CD14-positive monocyte (primary cell): ENCODE results near the gene MACROD2. TPM values are rescaled to one million over a fixed set of nuclear protein-coding genes. Genes with fewer than 3 reads are reported as not detected.

Source experiments
- DNase-seq, 3 donors: peaks; one replicate each; pipeline ENCODE4 v3.0.0-alpha.2; 2011 to 2022
- H2AFZ ChIP-seq: 2 replicates; pipeline ENCODE4 v1.6.0; 2012; ENCODE audit warnings: mild to moderate bottlenecking, low read depth, low read length, inconsistent platforms; ENCODE audit not compliant: insufficient read depth, poor library complexity, severe bottlenecking
- H3K27ac ChIP-seq, 2 donors: 1 replicate in 1 of 2; 2 replicates in 1 of 2; pipeline ENCODE4 v1.5.1; 2012 to 2013; ENCODE audit warnings: low read length in 2 of 2, control low read depth in 1 of 2, inconsistent platforms in 1 of 2, low read depth in 1 of 2, mild to moderate bottlenecking in 1 of 2
- H3K27me3 ChIP-seq, 2 donors: one replicate each; pipeline versions ENCODE4 v1.6.0 to v1.6.1; 2011 to 2013; ENCODE audit warnings: low read length in 2 of 2; ENCODE audit not compliant: control insufficient read depth in 2 of 2, insufficient read depth in 2 of 2
- H3K36me3 ChIP-seq, 2 donors: replicated peaks in 1 of 2; 1 replicate in 1 of 2; 2 replicates in 1 of 2; pipeline versions ENCODE4 v1.5.1 to v1.6.1; 2012 to 2013; ENCODE audit warnings: low read length in 2 of 2, control low read depth in 1 of 2, inconsistent platforms in 1 of 2, mild to moderate bottlenecking in 1 of 2; ENCODE audit not compliant: insufficient read depth in 2 of 2, control insufficient read depth in 1 of 2
- H3K4me1 ChIP-seq, 2 donors: 1 replicate in 1 of 2; 2 replicates in 1 of 2; pipeline versions ENCODE4 v1.5.1 to v1.6.1; 2012 to 2013; ENCODE audit warnings: low read length in 2 of 2, control low read depth in 1 of 2, inconsistent platforms in 1 of 2, mild to moderate bottlenecking in 1 of 2, moderate library complexity in 1 of 2; ENCODE audit not compliant: insufficient read depth in 2 of 2, control insufficient read depth in 1 of 2
- H3K4me2 ChIP-seq: replicated peaks from 2 replicates; pipeline ENCODE3; 2012; ENCODE audit warnings: low read length, moderate library complexity, mild to moderate bottlenecking; ENCODE audit not compliant: poor library complexity, severe bottlenecking; ENCODE audit errors: extremely low read depth
- H3K4me3 ChIP-seq, 3 experiments: fragments of 200-600 bp in 1 of 3; sonication (generic) in 1 of 3; replicated peaks in 1 of 3; 1 replicate in 2 of 3; 2 replicates in 1 of 3; pipeline ENCODE4 v1.5.1; 2011 to 2013; ENCODE audit warnings: low read length in 3 of 3, mild to moderate bottlenecking in 3 of 3, control low read depth in 2 of 3, low read depth in 2 of 3, inconsistent platforms in 1 of 3, moderate library complexity in 1 of 3
- H3K79me2 ChIP-seq: 2 replicates; pipeline ENCODE4 v1.6.0; 2012; ENCODE audit warnings: mild to moderate bottlenecking, control low read depth, inconsistent platforms, low read length, moderate library complexity; ENCODE audit not compliant: insufficient read depth
- H3K9ac ChIP-seq: 2 replicates; pipeline ENCODE4 v1.6.0; 2017; ENCODE audit warnings: low read length, mild to moderate bottlenecking; ENCODE audit not compliant: insufficient read depth, poor library complexity, severe bottlenecking
- H3K9me3 ChIP-seq, 2 donors: replicated peaks in 1 of 2; 1 replicate in 1 of 2; 2 replicates in 1 of 2; pipeline versions ENCODE4 v1.5.1 to v1.6.1; 2012 to 2013; ENCODE audit warnings: low read length in 2 of 2, control low read depth in 1 of 2; ENCODE audit not compliant: control insufficient read depth in 1 of 2, insufficient read depth in 1 of 2
- H4K20me1 ChIP-seq: 2 replicates; pipeline ENCODE4 v1.6.0; 2012; ENCODE audit warnings: mild to moderate bottlenecking, low read length, control low read depth, moderate library complexity; ENCODE audit not compliant: insufficient read depth
- H3K27ac Mint-ChIP-seq, 7 donors: one replicate each; pipeline ENCODE4 v1.8.0; 2020; ENCODE audit warnings: mild to moderate bottlenecking in 7 of 7, mixed read lengths in 7 of 7, moderate library complexity in 6 of 7, inconsistent platforms in 2 of 7
- H3K27me3 Mint-ChIP-seq, 3 donors: one replicate each; pipeline ENCODE4 v1.8.0; 2021 to 2022; ENCODE audit warnings: low read depth in 3 of 3, mild to moderate bottlenecking in 3 of 3, mixed read lengths in 3 of 3, moderate library complexity in 3 of 3, inconsistent platforms in 1 of 3
- H3K36me3 Mint-ChIP-seq, 2 donors: one replicate each; pipeline ENCODE4 v1.8.0; 2020; ENCODE audit warnings: mixed read lengths in 2 of 2, inconsistent platforms in 1 of 2, mild to moderate bottlenecking in 1 of 2
- H3K4me1 Mint-ChIP-seq: one replicate; pipeline ENCODE4 v1.8.0; 2020; ENCODE audit warnings: mild to moderate bottlenecking, mixed read lengths
- H3K4me3 Mint-ChIP-seq, 2 donors: one replicate each; pipeline ENCODE4 v1.8.0; 2020; ENCODE audit warnings: mild to moderate bottlenecking in 2 of 2, mixed read lengths in 2 of 2, moderate library complexity in 1 of 2
- H3K9me3 Mint-ChIP-seq, 7 donors: one replicate each; pipeline ENCODE4 v1.8.0; 2020 to 2022; ENCODE audit warnings: mixed read lengths in 7 of 7, mild to moderate bottlenecking in 6 of 7, moderate library complexity in 6 of 7, inconsistent platforms in 2 of 7
- CTCF ChIP-seq: fragments of 200-600 bp; IDR thresholded peaks from one replicate; pipeline ENCODE4 v1.8.0; 2022; ENCODE audit warnings: antibody characterized with exemption, mild to moderate bottlenecking
- WGBS: methylation state at CpG from one replicate; pipeline ENCODE4 v1.1.5; 2013; ENCODE audit warnings: missing lambda C conversion rate; ENCODE audit not compliant: insufficient coverage; 5-methylcytosine and 5-hydroxymethylcytosine counted together
- intact Hi-C, 2 donors: fragments of 100-400 bp; cut with micrococcal nuclease; formaldehyde crosslinking; loops; one replicate each; pipeline versions ENCODE4 v1.15.0 to v1.15.1; 2023
- polyA plus RNA-seq, 3 donors: library from polyadenylated mRNA; depleted of rRNA in 1 of 3; unstranded in 2 of 3; stranded (reverse) in 1 of 3; fragments of 300-500 nt in 2 of 3; fragments of >200 nt in 1 of 3; fragmentation: Illumina TruSeq in 2 of 3; gene quantifications; 1 replicate in 2 of 3; 2 replicates in 1 of 3; pipeline ENCODE4 v1.2.3, GENCODE V29; 2012 to 2021

MACROD2 gene
- polyA plus RNA-seq, 3 donors = 0.23 TPM; not detected in 2

- Histone ChIP-seq H3K4me2 (no peak overlapping the region), H3K27me3 (no peaks in the 10 kb centered on the region), H3K36me3 (no peaks in the 10 kb centered on the region), H3K79me2 (no peaks in the 10 kb centered on the region), H2AFZ (no peak overlapping the region), H3K9me3 (no peaks in the 10 kb centered on the region), H3K4me1 (no peaks in the 10 kb centered on the region), H3K4me3 (no peak overlapping the region), H3K9ac (no peak overlapping the region), H3K27ac (no peak overlapping the region), H4K20me1 (no peaks in the 10 kb centered on the region)
- peaks cover 4% of the 10 kb centered on the region for H3K4me1 Mint-ChIP-seq
- H3K27ac Mint-ChIP-seq = no peak overlapping the region
- no peak overlapping the region for H3K4me3 Mint-ChIP-seq
- H3K36me3 Mint-ChIP-seq = no peaks in the 10 kb centered on the region
- DNase-seq = no peak
- H3K9me3 Mint-ChIP-seq = peaks cover 0 to 3% (median 0%) of the 10 kb centered on the region in 7 donors
- TF ChIP-seq CTCF = no peak
- H3K27me3 Mint-ChIP-seq = no peaks in the 10 kb centered on the region
- no CpG with 5 or more reads among the region's 4 CpGs for WGBS
- intact Hi-C loops = no loop called here
Measured at GRCh38 chr20:16052456-16052855, 2057.1 kb downstream of the MACROD2 start.

GRCh38 chr20:16054985-16055384 is 2059.7 kb downstream of the MACROD2 start:
- no peak overlapping the region for H3K27ac Mint-ChIP-seq

More at GRCh38 chr20:16054985-16055384, 2059.7 kb downstream of the MACROD2 start:
- DNase-seq = peak in 1 of 3 donors; percentile 62
- no peaks in the 10 kb centered on the region for H3K9me3 ChIP-seq
- no peak overlapping the region for H3K4me3 Mint-ChIP-seq
- no peaks in the 10 kb centered on the region for H3K27me3 ChIP-seq
- no peak overlapping the region for H3K9ac ChIP-seq
- TF ChIP-seq CTCF = no peak
- H2AFZ ChIP-seq = no peak overlapping the region
- no peaks in the 10 kb centered on the region for H3K79me2 ChIP-seq
- no peaks in the 10 kb centered on the region for H3K4me1 ChIP-seq
- intact Hi-C loops = no loop called here
- H3K27ac ChIP-seq = no peak overlapping the region
- no peak overlapping the region for H3K4me3 ChIP-seq
- no peak overlapping the region for H3K4me2 ChIP-seq
- no peaks in the 10 kb centered on the region for H3K36me3 ChIP-seq
- H3K27me3 Mint-ChIP-seq = no peaks in the 10 kb centered on the region
- no peaks in the 10 kb centered on the region for H3K36me3 Mint-ChIP-seq
- no peaks in the 10 kb centered on the region for H4K20me1 ChIP-seq
- no CpG with 5 or more reads among the region's 3 CpGs for WGBS
- peaks cover 6% of the 10 kb centered on the region for H3K4me1 Mint-ChIP-seq
- peaks cover 0 to 4% (median 0%) of the 10 kb centered on the region in 7 donors for H3K9me3 Mint-ChIP-seq
